Endothelial cell (in vitro differentiated cells): Measurements from ENCODE around the gene STOX2. TPM values are rescaled to one million over a fixed set of nuclear protein-coding genes. Genes with fewer than 3 reads are reported as not detected.

ENCODE experiments used
- DNase-seq: peaks from one replicate; pipeline ENCODE4 v3.0.0; 2021; ENCODE audit warnings: low spot score
- H3K27ac Mint-ChIP-seq: one replicate; pipeline ENCODE4 v1.8.0; 2021; ENCODE audit warnings: mixed read lengths, inconsistent platforms; ENCODE audit not compliant: unreplicated experiment
- H3K27me3 Mint-ChIP-seq: one replicate; pipeline ENCODE4 v1.8.0; 2021; ENCODE audit warnings: mild to moderate bottlenecking, moderate library complexity, mixed read lengths, inconsistent platforms; ENCODE audit not compliant: unreplicated experiment
- H3K36me3 Mint-ChIP-seq: one replicate; pipeline ENCODE4 v1.8.0; 2021; ENCODE audit warnings: mild to moderate bottlenecking, low read depth, mixed read lengths, inconsistent platforms; ENCODE audit not compliant: unreplicated experiment
- H3K4me1 Mint-ChIP-seq: one replicate; pipeline ENCODE4 v1.8.0; 2021; ENCODE audit warnings: mild to moderate bottlenecking, mixed read lengths, inconsistent platforms; ENCODE audit not compliant: unreplicated experiment
- H3K4me3 Mint-ChIP-seq: one replicate; pipeline ENCODE4 v1.8.0; 2021; ENCODE audit warnings: mild to moderate bottlenecking, mixed read lengths, inconsistent platforms; ENCODE audit not compliant: unreplicated experiment
- H3K9me3 Mint-ChIP-seq: one replicate; pipeline ENCODE4 v1.8.0; 2021; ENCODE audit warnings: mixed read lengths, inconsistent platforms; ENCODE audit not compliant: unreplicated experiment
- CTCF ChIP-seq: fragments of 200-600 bp; sonication (generic); IDR thresholded peaks from one replicate; pipeline ENCODE4 v1.5.0; 2021; ENCODE audit warnings: antibody characterized with exemption; ENCODE audit not compliant: unreplicated experiment
- long read RNA-seq: library from polyadenylated mRNA; unstranded; transcript quantifications from one replicate; pipeline ENCODE4 v2.0.0, GENCODE V29; 2020; ENCODE audit not compliant: unreplicated experiment
- total RNA-seq: library from RNA; stranded (reverse); fragmentation: NEBNext Ultra II Directional; extraction: Animal tissue kit (Norgen Biotek cat#: 25700); gene quantifications from one replicate; pipeline ENCODE4 v1.2.1, GENCODE V29; 2021; ENCODE audit not compliant: unreplicated experiment

The STOX2 gene
- 4.8 TPM for total RNA-seq
- long read RNA-seq = 0 reads

GRCh38 chr4:183905081-183905592 lies at the start of gene STOX2:
Gene STOX2 (plus strand): TSS chr4:183905307. CDS start chr4:183906791, 1,484 bp downstream.
- Mint-ChIP-seq H3K36me3 (peaks cover 4% of the 10 kb centered on the region), H3K27ac (no peak within 1 kb of the TSS), H3K27me3 (peaks cover 4% of the 10 kb centered on the region), H3K4me1 (peaks cover 11% of the 10 kb centered on the region), H3K9me3 (peaks cover 2% of the 10 kb centered on the region), H3K4me3 (peak within 1 kb of the TSS; percentile 87)
- TF ChIP-seq CTCF = no peak
- peak; percentile 79 for DNase-seq

DNA sequence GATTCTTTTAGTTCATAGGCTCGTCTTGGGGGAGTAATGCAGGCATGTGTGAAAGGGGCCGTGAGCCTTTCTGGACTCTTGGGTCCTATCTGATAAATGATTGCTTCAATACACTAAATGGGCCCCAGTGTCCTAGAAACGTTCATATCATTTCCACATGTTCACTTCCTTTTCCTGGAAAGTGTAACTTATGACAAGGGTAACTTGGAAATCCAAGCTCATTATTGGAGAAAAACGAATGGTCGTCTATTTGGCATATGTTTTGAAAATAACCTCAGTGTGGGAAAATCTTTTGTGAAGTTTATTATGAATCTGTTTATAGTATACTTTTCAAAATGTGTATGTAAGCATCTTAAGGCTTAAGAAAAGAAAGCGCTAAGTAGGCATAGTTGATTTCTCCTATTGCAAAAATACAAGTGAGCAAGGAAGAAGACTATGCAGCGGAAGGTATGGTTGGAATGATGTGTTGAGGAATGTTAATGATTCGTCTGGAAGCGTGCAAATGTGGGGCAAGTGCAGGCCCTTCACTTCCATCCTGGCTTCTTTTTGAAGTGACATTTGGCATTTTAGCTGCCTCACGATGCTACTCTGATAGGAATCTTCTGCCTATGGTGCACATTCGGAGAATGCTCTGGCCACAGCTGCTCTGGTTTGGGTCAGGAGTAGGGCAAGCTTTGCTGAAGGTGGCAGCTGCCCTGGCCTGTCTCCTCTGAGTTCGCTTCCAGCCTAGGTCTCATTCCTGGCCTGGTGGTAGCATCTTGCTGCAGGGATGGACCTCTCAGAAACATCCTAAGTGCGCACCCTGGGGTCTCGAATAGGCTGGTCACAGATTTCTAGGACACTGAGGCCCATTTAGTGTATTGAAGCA lies 49.5 kb upstream of the STOX2 start:
- peaks cover 3% of the 10 kb centered on the region for H3K36me3 Mint-ChIP-seq
- H3K4me1 Mint-ChIP-seq = peaks cover 14% of the 10 kb centered on the region
- no peak for DNase-seq
- no peaks in the 10 kb centered on the region for H3K9me3 Mint-ChIP-seq
- H3K4me3 Mint-ChIP-seq = no peak overlapping the region
- no peak for TF ChIP-seq CTCF
- H3K27me3 Mint-ChIP-seq = peaks cover 3% of the 10 kb centered on the region
- H3K27ac Mint-ChIP-seq = no peak overlapping the region

GRCh38 chr4:183857040-183857439 lies 48.1 kb upstream of the STOX2 start:
- no peak for DNase-seq
- no peaks in the 10 kb centered on the region for H3K9me3 Mint-ChIP-seq
- H3K4me3 Mint-ChIP-seq = no peak overlapping the region
- H3K27me3 Mint-ChIP-seq = peaks cover 2% of the 10 kb centered on the region
- peaks cover 14% of the 10 kb centered on the region for H3K4me1 Mint-ChIP-seq
- peaks cover 3% of the 10 kb centered on the region for H3K36me3 Mint-ChIP-seq
- no peak overlapping the region for H3K27ac Mint-ChIP-seq
- no peak for TF ChIP-seq CTCF

DNA sequence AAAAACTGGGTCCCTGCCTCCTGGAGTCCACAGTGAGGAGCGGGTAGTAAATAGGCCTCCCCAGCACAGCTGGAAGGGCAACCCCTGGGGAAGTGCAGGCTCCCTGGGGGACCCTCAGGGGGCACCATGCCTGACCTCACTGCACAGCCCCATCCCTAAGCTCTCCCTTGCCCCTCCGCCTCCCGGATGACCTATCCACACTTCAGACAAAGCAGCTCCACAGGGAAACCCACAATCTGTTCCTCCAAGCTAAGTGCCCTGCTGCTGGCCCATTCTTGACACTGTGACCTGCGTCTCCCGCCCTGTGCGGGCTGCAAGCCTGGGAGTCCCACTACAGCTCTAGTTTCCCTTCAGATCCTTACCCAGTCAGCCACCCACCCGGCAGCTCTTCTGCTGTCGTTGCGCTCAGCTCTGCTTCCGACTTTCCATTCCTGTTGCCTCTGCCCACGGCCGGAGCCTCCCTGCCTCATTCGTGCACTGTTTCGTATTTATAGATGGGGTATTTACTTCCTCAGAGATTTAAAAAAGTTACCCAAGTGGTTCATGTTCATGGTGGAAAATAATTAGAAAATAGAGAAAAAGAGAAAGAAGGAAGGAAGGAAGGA lies 47.0 kb upstream of the STOX2 start:
- H3K27ac Mint-ChIP-seq = no peak overlapping the region
- no peak for DNase-seq
- H3K4me3 Mint-ChIP-seq = no peak overlapping the region
- H3K36me3 Mint-ChIP-seq = peaks cover 3% of the 10 kb centered on the region
- H3K9me3 Mint-ChIP-seq = no peaks in the 10 kb centered on the region
- peaks cover 2% of the 10 kb centered on the region for H3K27me3 Mint-ChIP-seq
- TF ChIP-seq CTCF = no peak
- peaks cover 14% of the 10 kb centered on the region for H3K4me1 Mint-ChIP-seq
